H9 (cell line): ENCODE measurements around the gene FGF9. TPM values are rescaled to one million over a fixed set of nuclear protein-coding genes. Genes with fewer than 3 reads are reported as not detected.

Source experiments
- DNase-seq: peaks from one replicate; pipeline ENCODE4 v3.0.0-alpha.2; 2017
- H2AFZ ChIP-seq: one replicate; pipeline ENCODE4 v1.6.1; 2013; ENCODE audit warnings: mild to moderate bottlenecking, low read length, control low read depth, moderate library complexity
- H2AK5ac ChIP-seq: 2 replicates; pipeline ENCODE4 v1.6.1; 2013; ENCODE audit warnings: low read length, control low read depth, mixed read lengths; ENCODE audit not compliant: insufficient read length
- H2BK120ac ChIP-seq: one replicate; pipeline ENCODE4 v1.6.1; 2013; ENCODE audit warnings: low read depth, mild to moderate bottlenecking, low read length, control low read depth, inconsistent platforms; ENCODE audit not compliant: poor library complexity, severe bottlenecking
- H2BK12ac ChIP-seq: 2 replicates; pipeline ENCODE4 v1.6.1; 2013; ENCODE audit warnings: low read length, control low read depth, mixed read lengths, low read depth; ENCODE audit not compliant: insufficient read length
- H2BK15ac ChIP-seq: 2 replicates; pipeline ENCODE4 v1.6.1; 2013; ENCODE audit warnings: low read depth, low read length, control low read depth
- H2BK20ac ChIP-seq: one replicate; pipeline ENCODE4 v1.6.1; 2013; ENCODE audit warnings: low read depth, mild to moderate bottlenecking, low read length, control low read depth, inconsistent platforms; ENCODE audit not compliant: poor library complexity, severe bottlenecking
- H2BK5ac ChIP-seq: 2 replicates; pipeline ENCODE4 v1.6.1; 2013; ENCODE audit warnings: low read length, control low read depth, mixed read lengths; ENCODE audit not compliant: insufficient read length
- H3K14ac ChIP-seq: 2 replicates; pipeline ENCODE4 v1.6.1; 2013; ENCODE audit warnings: low read length, control low read depth; ENCODE audit not compliant: insufficient read depth
- H3K18ac ChIP-seq: 2 replicates; pipeline ENCODE4 v1.6.1; 2013; ENCODE audit warnings: low read depth, mild to moderate bottlenecking, mixed read lengths, low read length, control low read depth; ENCODE audit not compliant: insufficient read length
- H3K23ac ChIP-seq: 2 replicates; pipeline ENCODE4 v1.6.1; 2013; ENCODE audit warnings: low read length, control low read depth, mixed read lengths, low read depth; ENCODE audit not compliant: insufficient read length
- H3K23me2 ChIP-seq: 2 replicates; pipeline ENCODE4 v1.6.1; 2013; ENCODE audit warnings: low read depth, mild to moderate bottlenecking, mixed read lengths, low read length, control low read depth; ENCODE audit not compliant: insufficient read length, poor library complexity, severe bottlenecking
- H3K27ac ChIP-seq: 2 replicates; pipeline ENCODE4 v1.5.1; 2013; ENCODE audit warnings: low read length, control low read depth, mixed read lengths, low read depth; ENCODE audit not compliant: insufficient read length
- H3K27me3 ChIP-seq: 2 replicates; pipeline ENCODE4 v1.6.1; 2013; ENCODE audit warnings: low read length, control low read depth, inconsistent platforms; ENCODE audit not compliant: insufficient read depth
- H3K4ac ChIP-seq: 2 replicates; pipeline ENCODE4 v1.6.1; 2013; ENCODE audit warnings: low read depth, mild to moderate bottlenecking, control low read depth, inconsistent platforms, low read length, moderate library complexity
- H3K4me1 ChIP-seq: 2 replicates; pipeline ENCODE4 v1.6.1; 2013; ENCODE audit warnings: low read length, control low read depth, inconsistent platforms; ENCODE audit not compliant: insufficient read depth
- H3K4me2 ChIP-seq: 2 replicates; pipeline ENCODE4 v1.6.1; 2013; ENCODE audit warnings: low read length, control low read depth, mixed read lengths; ENCODE audit not compliant: insufficient read length, insufficient read depth
- H3K56ac ChIP-seq: 2 replicates; pipeline ENCODE4 v1.6.1; 2013; ENCODE audit warnings: low read depth, mild to moderate bottlenecking, mixed read lengths, low read length, control low read depth; ENCODE audit not compliant: insufficient read length
- H3K79me1 ChIP-seq: 2 replicates; pipeline ENCODE4 v1.6.1; 2013; ENCODE audit warnings: low read depth, mild to moderate bottlenecking, moderate library complexity, low read length, control low read depth, inconsistent platforms; ENCODE audit not compliant: insufficient read depth, poor library complexity, severe bottlenecking
- H3K79me2 ChIP-seq: 2 replicates; pipeline ENCODE4 v1.6.1; 2013; ENCODE audit warnings: low read length, control low read depth, inconsistent platforms; ENCODE audit not compliant: insufficient read depth
- H3K9ac ChIP-seq: 2 replicates; pipeline ENCODE4 v1.6.1; 2013; ENCODE audit warnings: low read length, control low read depth, mixed read lengths; ENCODE audit not compliant: insufficient read length; ENCODE audit errors: extremely low read depth
- H3K9me3 ChIP-seq: one replicate; pipeline ENCODE4 v1.6.1; 2013; ENCODE audit warnings: low read depth, low read length, inconsistent platforms; ENCODE audit not compliant: control insufficient read depth
- H3T11ph ChIP-seq: one replicate; pipeline ENCODE4 v1.6.1; 2013; ENCODE audit warnings: mild to moderate bottlenecking, low read length, control low read depth, inconsistent platforms
- H4K20me1 ChIP-seq: one replicate; pipeline ENCODE4 v1.6.1; 2013; ENCODE audit not compliant: control insufficient read depth, insufficient read length, insufficient read depth
- H4K5ac ChIP-seq: 2 replicates; pipeline ENCODE4 v1.6.1; 2013; ENCODE audit warnings: low read depth, mild to moderate bottlenecking, mixed read lengths, low read length, control low read depth; ENCODE audit not compliant: insufficient read length
- H4K8ac ChIP-seq: replicated peaks from 2 replicates; pipeline ENCODE4 v1.6.1; 2013; ENCODE audit warnings: low read length, control low read depth, mixed read lengths, low read depth; ENCODE audit not compliant: insufficient read length
- H4K91ac ChIP-seq: 2 replicates; pipeline ENCODE4 v1.6.1; 2013; ENCODE audit warnings: low read depth, mild to moderate bottlenecking, moderate library complexity, mixed read lengths, low read length, control low read depth; ENCODE audit not compliant: insufficient read length
- H3K27ac Mint-ChIP-seq, 3 experiments: 2 replicates in 2 of 3; 3 replicates in 1 of 3; pipeline ENCODE4 v1.8.0; 2020 to 2021; ENCODE audit warnings: mixed read lengths in 3 of 3, mild to moderate bottlenecking in 1 of 3, moderate library complexity in 1 of 3
- H3K27me3 Mint-ChIP-seq: 2 replicates; pipeline ENCODE4 v1.8.0; 2021; ENCODE audit warnings: low read depth, mild to moderate bottlenecking, moderate library complexity, mixed read lengths
- H3K36me3 Mint-ChIP-seq, 3 experiments: 2 replicates in 2 of 3; 3 replicates in 1 of 3; pipeline ENCODE4 v1.8.0; 2020 to 2021; ENCODE audit warnings: low read depth in 3 of 3, mixed read lengths in 3 of 3; ENCODE audit not compliant: insufficient read depth in 1 of 3
- H3K4me1 Mint-ChIP-seq, 2 experiments: 2 replicates each; pipeline ENCODE4 v1.8.0; 2020; ENCODE audit warnings: mixed read lengths in 2 of 2
- H3K4me3 Mint-ChIP-seq, 2 experiments: 2 replicates in 1 of 2; 3 replicates in 1 of 2; pipeline ENCODE4 v1.8.0; 2020 to 2021; ENCODE audit warnings: mild to moderate bottlenecking in 2 of 2, mixed read lengths in 2 of 2, moderate library complexity in 1 of 2
- H3K9me3 Mint-ChIP-seq, 2 experiments: 2 replicates in 1 of 2; 3 replicates in 1 of 2; pipeline ENCODE4 v1.8.0; 2020; ENCODE audit warnings: mild to moderate bottlenecking in 2 of 2, mixed read lengths in 2 of 2, moderate library complexity in 1 of 2
- WGBS: extraction: QIAGEN DNeasy Blood & Tissue Kit; methylation state at CpG from one replicate; pipeline ENCODE4 v1.1.7; 2013; ENCODE audit warnings: missing lambda C conversion rate, low lambda C conversion rate, mixed read lengths; ENCODE audit not compliant: insufficient read length; ENCODE audit errors: extremely low coverage; 5-methylcytosine and 5-hydroxymethylcytosine counted together
- total RNA-seq: library from RNA; stranded (reverse); gene quantifications from 2 replicates; pipeline ENCODE4 v1.2.1, GENCODE V29; 2021
- TF ChIP-seq, protein P1 (sequence below): fragments of 200-600 bp; sonication (generic); conservative IDR thresholded peaks from 3 replicates; pipeline ENCODE4 v1.8.0; 2021; ENCODE audit warnings: antibody characterized with exemption, mild to moderate bottlenecking

FGF9 gene
- total RNA-seq, 1 experiment from 2014 or later = 0.22 TPM

DNA sequence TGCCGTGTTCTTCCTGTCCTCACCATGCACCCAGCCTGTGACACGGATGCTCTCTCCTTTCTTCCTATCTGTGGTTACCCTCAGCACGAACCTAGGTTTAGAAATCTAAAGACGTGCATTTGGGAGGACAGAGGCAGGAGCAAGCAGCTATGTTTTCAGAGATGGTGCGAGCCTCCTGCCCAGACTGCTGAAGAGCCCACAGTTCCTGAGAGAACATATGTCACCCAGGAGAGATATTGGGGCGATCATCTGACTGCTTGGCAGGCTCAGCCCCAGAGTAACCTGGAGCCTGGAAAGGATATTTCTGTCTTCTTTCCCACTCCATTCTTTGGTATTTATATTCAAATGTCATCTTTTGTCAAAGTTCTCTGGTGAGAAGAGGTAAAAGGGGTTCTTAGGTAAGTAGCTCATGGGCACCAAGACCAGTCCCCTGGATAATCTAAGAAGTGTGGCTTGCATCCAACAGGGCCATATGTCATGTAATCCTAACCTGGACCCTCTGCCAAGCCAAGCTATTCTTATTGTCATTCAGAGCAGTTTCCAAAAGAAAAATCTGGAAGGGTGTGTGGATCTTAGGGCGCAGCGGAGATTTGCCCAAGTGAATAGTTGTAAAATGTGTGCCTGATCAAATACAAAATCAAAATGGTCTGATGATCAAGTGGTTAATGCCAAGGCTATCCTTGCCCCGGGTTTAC, 59.5 kb downstream of the FGF9 start:
- no peaks in the 10 kb centered on the region for H3K9me3 ChIP-seq
- no peak overlapping the region for H3K27ac Mint-ChIP-seq
- H3K27me3 ChIP-seq = no peaks in the 10 kb centered on the region
- no peak overlapping the region for H4K8ac ChIP-seq
- no peak overlapping the region for H4K91ac ChIP-seq
- H2BK120ac ChIP-seq = no peak overlapping the region
- H3K9ac ChIP-seq = no peak overlapping the region
- H3K4me3 Mint-ChIP-seq = no peak overlapping the region
- peak overlapping the region; percentile 77; the same call in 1 of the 2 replicates for H2BK15ac ChIP-seq
- TF ChIP-seq, protein P1, sequence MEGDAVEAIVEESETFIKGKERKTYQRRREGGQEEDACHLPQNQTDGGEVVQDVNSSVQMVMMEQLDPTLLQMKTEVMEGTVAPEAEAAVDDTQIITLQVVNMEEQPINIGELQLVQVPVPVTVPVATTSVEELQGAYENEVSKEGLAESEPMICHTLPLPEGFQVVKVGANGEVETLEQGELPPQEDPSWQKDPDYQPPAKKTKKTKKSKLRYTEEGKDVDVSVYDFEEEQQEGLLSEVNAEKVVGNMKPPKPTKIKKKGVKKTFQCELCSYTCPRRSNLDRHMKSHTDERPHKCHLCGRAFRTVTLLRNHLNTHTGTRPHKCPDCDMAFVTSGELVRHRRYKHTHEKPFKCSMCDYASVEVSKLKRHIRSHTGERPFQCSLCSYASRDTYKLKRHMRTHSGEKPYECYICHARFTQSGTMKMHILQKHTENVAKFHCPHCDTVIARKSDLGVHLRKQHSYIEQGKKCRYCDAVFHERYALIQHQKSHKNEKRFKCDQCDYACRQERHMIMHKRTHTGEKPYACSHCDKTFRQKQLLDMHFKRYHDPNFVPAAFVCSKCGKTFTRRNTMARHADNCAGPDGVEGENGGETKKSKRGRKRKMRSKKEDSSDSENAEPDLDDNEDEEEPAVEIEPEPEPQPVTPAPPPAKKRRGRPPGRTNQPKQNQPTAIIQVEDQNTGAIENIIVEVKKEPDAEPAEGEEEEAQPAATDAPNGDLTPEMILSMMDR = no peak
- no peaks in the 10 kb centered on the region for H3K79me2 ChIP-seq
- no peak overlapping the region for H3K4ac ChIP-seq
- no peaks in the 10 kb centered on the region for H3K79me1 ChIP-seq
- no peak overlapping the region for H2BK5ac ChIP-seq
- H2AK5ac ChIP-seq = peak overlapping the region; percentile 33
- H2AFZ ChIP-seq = no peak overlapping the region
- no peaks in the 10 kb centered on the region for H4K20me1 ChIP-seq
- H4K5ac ChIP-seq = no peak overlapping the region
- no peak overlapping the region for H3K23ac ChIP-seq
- H3K9me3 Mint-ChIP-seq = peaks cover 12% of the 10 kb centered on the region in 2 experiments
- H3K23me2 ChIP-seq = no peaks in the 10 kb centered on the region
- H2BK20ac ChIP-seq = no peak overlapping the region
- peaks cover 6% of the 10 kb centered on the region; the same call in 1 of the 2 replicates for H3K4me1 ChIP-seq
- no peak overlapping the region for H3K4me2 ChIP-seq
- no peak overlapping the region for H3K56ac ChIP-seq
- peaks cover 5 to 8% (median 7%) of the 10 kb centered on the region in 3 experiments for H3K36me3 Mint-ChIP-seq
- peaks cover 2% of the 10 kb centered on the region for H3K27me3 Mint-ChIP-seq
- peaks cover 5% of the 10 kb centered on the region in 2 experiments; a peak in 3 of 4 replicates for H3K4me1 Mint-ChIP-seq
- no peak for DNase-seq
- no peak overlapping the region for H3K14ac ChIP-seq
- H3K18ac ChIP-seq = no peak overlapping the region
- H3K27ac ChIP-seq = no peak overlapping the region
- no peak overlapping the region for H2BK12ac ChIP-seq
- H3T11ph ChIP-seq = no peak overlapping the region
- WGBS = no CpG with 5 or more reads among the region's 9 CpGs
